HepG2 (cell line): ENCODE results near the gene SNED1. TPM values are rescaled to one million over a fixed set of nuclear protein-coding genes. Genes with fewer than 3 reads are reported as not detected.

Experiments
- ZBTB2 ChIP-seq: sonication (generic); formaldehyde crosslinking; IDR thresholded peaks from 2 replicates; pipeline ENCODE4 v1.8.0; 2022; ENCODE audit warnings: low read depth, missing genetic modification reagents
- ZNF431 ChIP-seq: sonication (generic); formaldehyde crosslinking; IDR thresholded peaks from 2 replicates; pipeline ENCODE4 v1.9.0; 2022; ENCODE audit warnings: missing genetic modification reagents, low read depth, mild to moderate bottlenecking, borderline replicate concordance
- ZNF598 ChIP-seq: sonication (generic); formaldehyde crosslinking; IDR thresholded peaks from 2 replicates; pipeline ENCODE4 v1.5.1; 2020; ENCODE audit warnings: mild to moderate bottlenecking, missing genetic modification reagents, borderline replicate concordance
- ZNF709 ChIP-seq: sonication (generic); formaldehyde crosslinking; IDR thresholded peaks from 2 replicates; pipeline ENCODE4 v1.5.0; 2020; ENCODE audit warnings: mild to moderate bottlenecking, missing genetic modification reagents
- ZNF773 ChIP-seq: sonication (generic); formaldehyde crosslinking; IDR thresholded peaks from 2 replicates; pipeline ENCODE4 v1.4.0; 2020; ENCODE audit warnings: missing genetic modification reagents, borderline replicate concordance
- ZNF83 ChIP-seq: sonication (generic); formaldehyde crosslinking; IDR thresholded peaks from 2 replicates; pipeline ENCODE4 v1.4.0; 2020; ENCODE audit warnings: missing genetic modification reagents, mild to moderate bottlenecking, borderline replicate concordance
- polyA plus RNA-seq, 8 experiments: library from polyadenylated mRNA; depleted of rRNA in 3 of 8; stranded (reverse) in 7 of 8; unstranded in 1 of 8; fragments of >200 nt; fragmentation: Illumina TruSeq in 4 of 8; extraction: Trizol in 4 of 8; gene quantifications; 2 replicates each; pipeline versions ENCODE4 v1.2.1 to v1.2.3, GENCODE V29; 2011 to 2016; ENCODE audit warnings: low read depth in 4 of 8, missing spikeins in 1 of 8, mixed read lengths in 1 of 8; ENCODE audit not compliant: insufficient read depth in 1 of 8
- total RNA-seq, 5 experiments: library from RNA; depleted of rRNA; stranded (reverse); fragments of >200 nt; fragmentation: Illumina TruSeq; extraction: Trizol; gene quantifications; 2 replicates each; pipeline ENCODE4 v1.2.3, GENCODE V29; 2016; ENCODE audit warnings: low read depth in 1 of 5
- TF ChIP-seq, protein P1 (sequence below): sonication (generic); formaldehyde crosslinking; IDR thresholded peaks from 2 replicates; pipeline ENCODE4 v1.4.0; 2020; ENCODE audit warnings: missing genetic modification reagents
- TF ChIP-seq, protein P2 (sequence below), 2 experiments: fragments of 450-650 bp in 1 of 2; sonication (generic) in 1 of 2; formaldehyde crosslinking in 1 of 2; IDR thresholded peaks; 2 replicates each; pipeline versions ENCODE4 v1.6.1 to v1.8.0; 2016 to 2022; ENCODE audit warnings: antibody characterized with exemption in 1 of 2, mild to moderate bottlenecking in 1 of 2, missing genetic modification reagents in 1 of 2

SNED1 gene
- total and polyA plus RNA-seq, 2 of the 13 experiments (the other 11 are each of a cell fraction or from before 2014, with no cell fraction given), result 0.15 to 0.65 TPM

- TF ChIP-seq ZBTB2 (CRISPR knock-in tag) (peak; percentile 100), ZNF709 (CRISPR knock-in tag) (peak; percentile 98), ZNF431 (CRISPR knock-in tag) (no peak; the same call in 1 of the 2 replicates), ZNF598 (CRISPR knock-in tag) (peak; percentile 98; the same call in 1 of the 2 replicates), ZNF773 (peak; percentile 82; the same call in 1 of the 2 replicates), ZNF83 (CRISPR knock-in tag) (no peak; the same call in 1 of the 2 replicates)
- TF ChIP-seq, protein P1, sequence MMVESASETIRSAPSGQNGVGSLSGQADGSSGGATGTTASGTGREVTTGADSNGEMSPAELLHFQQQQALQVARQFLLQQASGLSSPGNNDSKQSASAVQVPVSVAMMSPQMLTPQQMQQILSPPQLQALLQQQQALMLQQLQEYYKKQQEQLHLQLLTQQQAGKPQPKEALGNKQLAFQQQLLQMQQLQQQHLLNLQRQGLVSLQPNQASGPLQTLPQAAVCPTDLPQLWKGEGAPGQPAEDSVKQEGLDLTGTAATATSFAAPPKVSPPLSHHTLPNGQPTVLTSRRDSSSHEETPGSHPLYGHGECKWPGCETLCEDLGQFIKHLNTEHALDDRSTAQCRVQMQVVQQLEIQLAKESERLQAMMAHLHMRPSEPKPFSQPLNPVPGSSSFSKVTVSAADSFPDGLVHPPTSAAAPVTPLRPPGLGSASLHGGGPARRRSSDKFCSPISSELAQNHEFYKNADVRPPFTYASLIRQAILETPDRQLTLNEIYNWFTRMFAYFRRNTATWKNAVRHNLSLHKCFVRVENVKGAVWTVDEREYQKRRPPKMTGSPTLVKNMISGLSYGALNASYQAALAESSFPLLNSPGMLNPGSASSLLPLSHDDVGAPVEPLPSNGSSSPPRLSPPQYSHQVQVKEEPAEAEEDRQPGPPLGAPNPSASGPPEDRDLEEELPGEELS, result peak; percentile 75
- TF ChIP-seq, protein P2, sequence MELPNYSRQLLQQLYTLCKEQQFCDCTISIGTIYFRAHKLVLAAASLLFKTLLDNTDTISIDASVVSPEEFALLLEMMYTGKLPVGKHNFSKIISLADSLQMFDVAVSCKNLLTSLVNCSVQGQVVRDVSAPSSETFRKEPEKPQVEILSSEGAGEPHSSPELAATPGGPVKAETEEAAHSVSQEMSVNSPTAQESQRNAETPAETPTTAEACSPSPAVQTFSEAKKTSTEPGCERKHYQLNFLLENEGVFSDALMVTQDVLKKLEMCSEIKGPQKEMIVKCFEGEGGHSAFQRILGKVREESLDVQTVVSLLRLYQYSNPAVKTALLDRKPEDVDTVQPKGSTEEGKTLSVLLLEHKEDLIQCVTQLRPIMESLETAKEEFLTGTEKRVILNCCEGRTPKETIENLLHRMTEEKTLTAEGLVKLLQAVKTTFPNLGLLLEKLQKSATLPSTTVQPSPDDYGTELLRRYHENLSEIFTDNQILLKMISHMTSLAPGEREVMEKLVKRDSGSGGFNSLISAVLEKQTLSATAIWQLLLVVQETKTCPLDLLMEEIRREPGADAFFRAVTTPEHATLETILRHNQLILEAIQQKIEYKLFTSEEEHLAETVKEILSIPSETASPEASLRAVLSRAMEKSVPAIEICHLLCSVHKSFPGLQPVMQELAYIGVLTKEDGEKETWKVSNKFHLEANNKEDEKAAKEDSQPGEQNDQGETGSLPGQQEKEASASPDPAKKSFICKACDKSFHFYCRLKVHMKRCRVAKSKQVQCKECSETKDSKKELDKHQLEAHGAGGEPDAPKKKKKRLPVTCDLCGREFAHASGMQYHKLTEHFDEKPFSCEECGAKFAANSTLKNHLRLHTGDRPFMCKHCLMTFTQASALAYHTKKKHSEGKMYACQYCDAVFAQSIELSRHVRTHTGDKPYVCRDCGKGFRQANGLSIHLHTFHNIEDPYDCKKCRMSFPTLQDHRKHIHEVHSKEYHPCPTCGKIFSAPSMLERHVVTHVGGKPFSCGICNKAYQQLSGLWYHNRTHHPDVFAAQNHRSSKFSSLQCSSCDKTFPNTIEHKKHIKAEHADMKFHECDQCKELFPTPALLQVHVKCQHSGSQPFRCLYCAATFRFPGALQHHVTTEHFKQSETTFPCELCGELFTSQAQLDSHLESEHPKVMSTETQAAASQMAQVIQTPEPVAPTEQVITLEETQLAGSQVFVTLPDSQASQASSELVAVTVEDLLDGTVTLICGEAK (IDR thresholded peaks at IDR 0.05), result peak; percentile 98
- TF ChIP-seq, protein P2 (CRISPR knock-in tag; IDR thresholded peaks at IDR 0.05), result peak; percentile 94
Observed at GRCh38 chr2:241102239-241102803, 103.9 kb downstream of the SNED1 start, which contains the start of gene MTERF4 (continued).
